ENCODE measurements around the gene ADK. TPM values are rescaled to one million over a fixed set of nuclear protein-coding genes. Genes with fewer than 3 reads are reported as not detected.

ADK gene
- total and polyA plus RNA-seq, 2 of the 4 experiments (the other 2 are of a cell fraction), result 30.6 to 40.9 TPM

DNA sequence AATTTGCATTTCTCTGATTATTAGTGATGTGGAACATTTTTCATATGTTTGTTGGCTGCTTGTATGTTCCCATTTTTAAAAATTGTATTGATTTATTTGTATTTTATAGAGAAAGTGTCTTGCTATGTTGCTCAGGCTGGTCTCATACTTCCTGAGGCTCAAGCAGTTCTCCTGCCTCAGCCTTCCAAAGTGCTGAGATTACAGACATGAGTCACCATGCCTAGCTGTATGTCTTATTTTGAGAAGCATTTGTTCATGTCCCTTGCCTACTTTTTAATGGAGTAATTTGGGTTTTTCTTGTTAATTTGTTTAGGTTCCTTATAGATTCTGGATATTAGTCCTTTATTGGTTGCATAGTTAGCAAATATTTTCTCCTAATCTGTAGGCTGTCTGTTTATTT lies 461.2 kb downstream of the ADK start:
- Histone ChIP-seq H3K9me3 (ENCODE audit: control insufficient read depth, insufficient read depth, low read length) (no peaks in the 10 kb centered on the region), H3K27me3 (ENCODE audit: control insufficient read depth, insufficient read depth, low read length) (no peaks in the 10 kb centered on the region), H3K18ac (ENCODE audit: low read depth, low read length) (no peak overlapping the region), H3K9me1 (ENCODE audit: insufficient read depth, low read length) (no peaks in the 10 kb centered on the region), H4K20me1 (ENCODE audit: insufficient read depth, low read length) (no peaks in the 10 kb centered on the region), H3K23ac (ENCODE audit: low read depth, low read length) (no peak overlapping the region), H3K4ac (ENCODE audit: low read depth, low read length) (no peak overlapping the region), H2BK20ac (ENCODE audit: low read depth, low read length) (no peak overlapping the region), H3K27ac (ENCODE audit: insufficient read depth, low read length) (no peak overlapping the region), H2BK5ac (ENCODE audit: low read depth, low read length, poor library complexity, severe bottlenecking) (no peak overlapping the region), H4K5ac (ENCODE audit: low read depth, low read length) (no peak overlapping the region), H2AFZ (replicated peaks; ENCODE audit: low read length, poor library complexity) (no peak overlapping the region), H3K79me1 (ENCODE audit: low read depth in 1 of 2, low read length in 2 of 2) (peaks cover 0 to 4% of the 10 kb centered on the region in 2 experiments; a peak in 1 of 4 replicates), H2BK120ac (ENCODE audit: low read depth, low read length) (no peak overlapping the region), H3K9ac (ENCODE audit: low read depth, low read length) (no peak overlapping the region), H3K4me1 (ENCODE audit: control insufficient read depth, insufficient read depth, low read length) (no peaks in the 10 kb centered on the region), H3K4me2 (ENCODE audit: low read depth, low read length) (no peak overlapping the region), H4K8ac (ENCODE audit: low read depth in 2 of 2, low read length in 2 of 2) (no peak overlapping the region), H4K91ac (ENCODE audit: insufficient read depth, low read depth, low read length) (no peak overlapping the region), H3K36me3 (ENCODE audit: control insufficient read depth, insufficient read depth, low read length) (0 out of 2 replicates have a peak, but pooled peaks cover 2% of the 10 kb centered on the region), H2AK5ac (ENCODE audit: low read depth, low read length) (no peak overlapping the region), H3K56ac (ENCODE audit: extremely low read depth, insufficient read depth, low read length) (no peak overlapping the region), H3K4me3 (ENCODE audit: insufficient read depth, low read depth, low read length) (no peak overlapping the region), H3K14ac (replicated peaks; ENCODE audit: low read depth, low read length) (no peak overlapping the region), H2BK15ac (ENCODE audit: low read depth, low read length) (no peak overlapping the region), H2AK9ac (replicated peaks; ENCODE audit: low read depth, low read length, poor library complexity) (no peak overlapping the region)
- in situ Hi-C loops (cut with MboI; ENCODE audit: low sequenced_read_pairs) (no loop called here), intact Hi-C loops (cut with micrococcal nuclease) (no loop called here), dilution Hi-C loops (cut with HindIII; ENCODE audit: low sequenced_read_pairs, unreplicated experiment) (no loop called here)
- ATAC-seq (ENCODE audit: low read depth) (no peak; the same call in 1 of the 2 replicates), DNase-seq (peak; percentile 42)
- ChIA-PET POLR2A (ENCODE audit: unreplicated experiment) (no interaction called here), CTCF (no interaction called here)
- no TSS peak for BruUV-seq (replicated peaks)
- no peak for TF ChIP-seq MAFK (IDR thresholded peaks at IDR 0.05; ENCODE audit: low read depth, low read length)
- TF ChIP-seq, protein P1, sequence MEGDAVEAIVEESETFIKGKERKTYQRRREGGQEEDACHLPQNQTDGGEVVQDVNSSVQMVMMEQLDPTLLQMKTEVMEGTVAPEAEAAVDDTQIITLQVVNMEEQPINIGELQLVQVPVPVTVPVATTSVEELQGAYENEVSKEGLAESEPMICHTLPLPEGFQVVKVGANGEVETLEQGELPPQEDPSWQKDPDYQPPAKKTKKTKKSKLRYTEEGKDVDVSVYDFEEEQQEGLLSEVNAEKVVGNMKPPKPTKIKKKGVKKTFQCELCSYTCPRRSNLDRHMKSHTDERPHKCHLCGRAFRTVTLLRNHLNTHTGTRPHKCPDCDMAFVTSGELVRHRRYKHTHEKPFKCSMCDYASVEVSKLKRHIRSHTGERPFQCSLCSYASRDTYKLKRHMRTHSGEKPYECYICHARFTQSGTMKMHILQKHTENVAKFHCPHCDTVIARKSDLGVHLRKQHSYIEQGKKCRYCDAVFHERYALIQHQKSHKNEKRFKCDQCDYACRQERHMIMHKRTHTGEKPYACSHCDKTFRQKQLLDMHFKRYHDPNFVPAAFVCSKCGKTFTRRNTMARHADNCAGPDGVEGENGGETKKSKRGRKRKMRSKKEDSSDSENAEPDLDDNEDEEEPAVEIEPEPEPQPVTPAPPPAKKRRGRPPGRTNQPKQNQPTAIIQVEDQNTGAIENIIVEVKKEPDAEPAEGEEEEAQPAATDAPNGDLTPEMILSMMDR (conservative IDR thresholded peaks at IDR 0.05; ENCODE audit: low read depth, low read length), result no peak
- TF ChIP-seq, protein P2, sequence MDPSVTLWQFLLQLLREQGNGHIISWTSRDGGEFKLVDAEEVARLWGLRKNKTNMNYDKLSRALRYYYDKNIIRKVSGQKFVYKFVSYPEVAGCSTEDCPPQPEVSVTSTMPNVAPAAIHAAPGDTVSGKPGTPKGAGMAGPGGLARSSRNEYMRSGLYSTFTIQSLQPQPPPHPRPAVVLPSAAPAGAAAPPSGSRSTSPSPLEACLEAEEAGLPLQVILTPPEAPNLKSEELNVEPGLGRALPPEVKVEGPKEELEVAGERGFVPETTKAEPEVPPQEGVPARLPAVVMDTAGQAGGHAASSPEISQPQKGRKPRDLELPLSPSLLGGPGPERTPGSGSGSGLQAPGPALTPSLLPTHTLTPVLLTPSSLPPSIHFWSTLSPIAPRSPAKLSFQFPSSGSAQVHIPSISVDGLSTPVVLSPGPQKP (IDR thresholded peaks at IDR 0.05; ENCODE audit: borderline replicate concordance, low read depth, low read length), result no peak
- no peak for TF ChIP-seq POLR2A (IDR thresholded peaks at IDR 0.05; ENCODE audit: low read depth, low read length)
- TF ChIP-seq, protein P3, sequence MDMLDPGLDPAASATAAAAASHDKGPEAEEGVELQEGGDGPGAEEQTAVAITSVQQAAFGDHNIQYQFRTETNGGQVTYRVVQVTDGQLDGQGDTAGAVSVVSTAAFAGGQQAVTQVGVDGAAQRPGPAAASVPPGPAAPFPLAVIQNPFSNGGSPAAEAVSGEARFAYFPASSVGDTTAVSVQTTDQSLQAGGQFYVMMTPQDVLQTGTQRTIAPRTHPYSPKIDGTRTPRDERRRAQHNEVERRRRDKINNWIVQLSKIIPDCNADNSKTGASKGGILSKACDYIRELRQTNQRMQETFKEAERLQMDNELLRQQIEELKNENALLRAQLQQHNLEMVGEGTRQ (IDR thresholded peaks at IDR 0.05; ENCODE audit: low read depth, low read length), result no peak
- no peak for TF ChIP-seq FOS (IDR thresholded peaks at IDR 0.05; ENCODE audit: low read depth, low read length)
- TF ChIP-seq BHLHE40 (IDR thresholded peaks at IDR 0.05; ENCODE audit: low read depth, low read length), result no peak
- no peak for TF ChIP-seq CEBPB (IDR thresholded peaks at IDR 0.05; ENCODE audit: low read depth, low read length)
- TF ChIP-seq MXI1 (IDR thresholded peaks at IDR 0.05; ENCODE audit: borderline replicate concordance, low read depth, low read length), result no peak
- no peak for TF ChIP-seq RFX5 (IDR thresholded peaks at IDR 0.05; ENCODE audit: low read depth, low read length)
- TF ChIP-seq NFE2L2 (IDR thresholded peaks at IDR 0.05; ENCODE audit: low read depth, low read length), result no peak
- no peak for TF ChIP-seq SMC3 (IDR thresholded peaks at IDR 0.05; ENCODE audit: low read depth, low read length)
- no peak for TF ChIP-seq MAZ (IDR thresholded peaks at IDR 0.05; ENCODE audit: borderline replicate concordance, low read depth, low read length)
- no peak for TF ChIP-seq RCOR1 (IDR thresholded peaks at IDR 0.05; ENCODE audit: insufficient replicate concordance, low read length)

Measured in IMR-90 (cell line).